Stomach (tissue), 4 donors: ENCODE results near the gene NOP10.
A peak's percentile ranks its signal among the peaks of the same experiment; 100 is the strongest.

Experiments used
- EP300 ChIP-seq: sonication (generic); formaldehyde crosslinking; IDR thresholded peaks from one replicate; pipeline ENCODE4 v1.6.1; 2017; ENCODE audit warnings: antibody characterized with exemption
- POLR2AphosphoS5 ChIP-seq, 3 donors: sonication (generic); formaldehyde crosslinking; IDR thresholded peaks; one replicate each; pipeline ENCODE4 v1.6.1; 2016; ENCODE audit warnings: antibody characterized with exemption in 3 of 3
- TF ChIP-seq, protein P1 (sequence below), 7 experiments: fragments of 450-650 bp in 4 of 7; fragments of 200-600 bp in 3 of 7; sonication (generic) in 3 of 7; IDR thresholded peaks; one replicate each; pipeline ENCODE4 v1.5.1; 2016 to 2019; ENCODE audit warnings: antibody characterized with exemption in 7 of 7, control low read depth in 2 of 7, mild to moderate bottlenecking in 1 of 7

DNA sequence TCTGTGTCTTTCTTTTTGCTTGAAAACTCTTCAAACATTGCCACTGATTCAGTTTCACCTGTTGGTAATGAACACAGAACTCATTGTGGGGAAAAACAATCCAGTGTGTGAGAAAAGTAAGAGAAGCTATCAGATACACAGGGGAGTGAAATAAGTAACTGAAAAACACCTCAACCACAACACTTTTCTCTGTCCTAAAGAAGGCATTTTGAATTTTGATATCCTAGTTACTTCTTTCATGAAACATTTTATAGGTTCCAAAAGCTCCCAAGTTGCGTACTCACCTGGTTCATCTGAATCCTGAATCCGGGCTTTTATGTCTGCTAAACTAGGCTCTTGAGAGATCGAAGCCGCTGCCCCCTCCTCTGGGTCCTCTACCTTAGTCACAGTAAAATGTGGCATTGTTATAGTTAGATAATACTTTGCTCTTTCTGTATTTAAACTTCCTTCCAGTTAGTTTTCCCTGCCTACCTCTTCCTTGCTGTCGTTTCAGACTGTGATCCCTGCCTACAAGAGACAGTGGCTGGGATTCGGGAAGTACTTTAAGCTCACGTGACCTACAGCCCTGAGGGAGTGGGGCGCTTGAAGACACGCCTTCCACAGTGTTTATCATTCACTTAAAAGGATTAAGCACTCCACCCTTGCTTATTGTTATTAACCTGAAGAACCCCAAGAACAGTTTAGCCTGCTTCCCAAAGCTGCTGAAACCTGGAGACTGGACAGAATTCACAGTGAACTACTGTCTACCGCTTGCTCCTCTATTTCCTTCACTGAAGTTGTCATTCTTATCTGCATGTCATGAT lies 24.5 kb downstream of the NOP10 start:
- TF ChIP-seq, protein P1, sequence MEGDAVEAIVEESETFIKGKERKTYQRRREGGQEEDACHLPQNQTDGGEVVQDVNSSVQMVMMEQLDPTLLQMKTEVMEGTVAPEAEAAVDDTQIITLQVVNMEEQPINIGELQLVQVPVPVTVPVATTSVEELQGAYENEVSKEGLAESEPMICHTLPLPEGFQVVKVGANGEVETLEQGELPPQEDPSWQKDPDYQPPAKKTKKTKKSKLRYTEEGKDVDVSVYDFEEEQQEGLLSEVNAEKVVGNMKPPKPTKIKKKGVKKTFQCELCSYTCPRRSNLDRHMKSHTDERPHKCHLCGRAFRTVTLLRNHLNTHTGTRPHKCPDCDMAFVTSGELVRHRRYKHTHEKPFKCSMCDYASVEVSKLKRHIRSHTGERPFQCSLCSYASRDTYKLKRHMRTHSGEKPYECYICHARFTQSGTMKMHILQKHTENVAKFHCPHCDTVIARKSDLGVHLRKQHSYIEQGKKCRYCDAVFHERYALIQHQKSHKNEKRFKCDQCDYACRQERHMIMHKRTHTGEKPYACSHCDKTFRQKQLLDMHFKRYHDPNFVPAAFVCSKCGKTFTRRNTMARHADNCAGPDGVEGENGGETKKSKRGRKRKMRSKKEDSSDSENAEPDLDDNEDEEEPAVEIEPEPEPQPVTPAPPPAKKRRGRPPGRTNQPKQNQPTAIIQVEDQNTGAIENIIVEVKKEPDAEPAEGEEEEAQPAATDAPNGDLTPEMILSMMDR (IDR thresholded peaks at IDR 0.05) = no peak
- TF ChIP-seq EP300 (no peak), POLR2AphosphoS5 (IDR thresholded peaks at IDR 0.05) (peak; percentile 20 to 92 (median 71))
